Kidney (tissue), 14 donors: ENCODE results near the gene TMEM239. TPM values are rescaled to one million over a fixed set of nuclear protein-coding genes. Genes with fewer than 3 reads are reported as not detected.

Source experiments
- DNase-seq, 5 donors: peaks; one replicate each; pipeline ENCODE4 v3.0.0-alpha.2; 2013 to 2020
- FAIRE-seq: peaks from 2 replicates; lab custom pipeline; 2012; peaks lifted over from hg19 to GRCh38; lab: Jason Lieb, UNC
- H3K27ac ChIP-seq, 2 donors: one replicate each; pipeline ENCODE4 v1.7.0; 2013; ENCODE audit warnings: low read depth in 2 of 2, low read length in 2 of 2, inconsistent platforms in 1 of 2
- H3K27me3 ChIP-seq: one replicate; pipeline ENCODE4 v1.7.1; 2013; ENCODE audit warnings: low read length, inconsistent platforms; ENCODE audit not compliant: control insufficient read depth, insufficient read depth
- H3K36me3 ChIP-seq, 3 donors: one replicate each; pipeline versions ENCODE4 v1.7.0 to v1.7.1; 2013; ENCODE audit warnings: low read length in 3 of 3, control low read depth in 1 of 3, inconsistent platforms in 1 of 3; ENCODE audit not compliant: insufficient read depth in 3 of 3, control insufficient read depth in 2 of 3
- H3K4me1 ChIP-seq, 3 donors: one replicate each; pipeline versions ENCODE4 v1.7.0 to v1.7.1; 2013; ENCODE audit warnings: low read length in 3 of 3, inconsistent platforms in 1 of 3, low read depth in 1 of 3; ENCODE audit not compliant: control insufficient read depth in 2 of 3, insufficient read depth in 2 of 3
- H3K4me3 ChIP-seq, 3 donors: one replicate each; pipeline versions ENCODE4 v1.7.0 to v1.8.1; 2013; ENCODE audit warnings: low read length in 3 of 3, control low read depth in 1 of 3, inconsistent platforms in 1 of 3
- H3K9ac ChIP-seq, 3 donors: one replicate each; pipeline versions ENCODE4 v1.7.0 to v1.7.1; 2013; ENCODE audit warnings: low read length in 3 of 3, control low read depth in 1 of 3, inconsistent platforms in 1 of 3
- H3K9me3 ChIP-seq, 3 donors: one replicate each; pipeline versions ENCODE4 v1.7.0 to v1.7.1; 2013; ENCODE audit warnings: low read length in 3 of 3, control low read depth in 1 of 3, inconsistent platforms in 1 of 3; ENCODE audit not compliant: control insufficient read depth in 2 of 3, insufficient read depth in 1 of 3
- CTCF ChIP-seq: IDR thresholded peaks from 3 replicates; pipeline ENCODE4 v1.5.1; 2012; ENCODE audit warnings: mild to moderate bottlenecking, moderate library complexity, borderline replicate concordance; ENCODE audit not compliant: insufficient read depth; ENCODE audit errors: extremely low read depth
- intact Hi-C: fragments of 100-400 bp; cut with DNase I; formaldehyde crosslinking; loops from one replicate; pipeline ENCODE4 v1.11.1; 2022
- polyA plus RNA-seq: library from polyadenylated mRNA; stranded (reverse); fragments of 350-450 nt; fragmentation: Illumina TruSeq; extraction: RNeasy Lipid Tissue Mini Kit (QIAGEN cat#74804); gene quantifications from one replicate; pipeline ENCODE4 v1.2.3, GENCODE V29; 2014; ENCODE audit warnings: low read depth, low replicate concordance; ENCODE audit not compliant: insufficient read depth
- total RNA-seq: library from RNA; stranded (reverse); fragmentation: NEBNext Ultra II Directional; extraction: Animal tissue kit (Norgen Biotek cat#: 25700); gene quantifications from one replicate; pipeline ENCODE4 v1.2.1, GENCODE V29; 2021
- donor health status: control.
- donor health status: control.
- donor health status: control.
- donor health status: control.
- donor health status: control.
- donor health status: DM: yes; HTN: yes; CAD: no.
- donor health status: Normal renal cell carcinoma (clear cell type).

The TMEM239 gene
- total and polyA plus RNA-seq, 2 donors from 2014 or later, result not detected

GRCh38 chr20:2795451-2795850, 20.7 kb upstream of the TMEM239 start:
- Histone ChIP-seq H3K4me3 (no peak overlapping the region), H3K27me3 (no peaks in the 10 kb centered on the region), H3K9ac (no peak overlapping the region), H3K27ac (no peak overlapping the region), H3K36me3 (no peaks in the 10 kb centered on the region), H3K4me1 (peaks cover 0 to 3% (median 0%) of the 10 kb centered on the region in 3 donors), H3K9me3 (no peaks in the 10 kb centered on the region)
- no peak for FAIRE-seq
- no peak for TF ChIP-seq CTCF
- no peak for DNase-seq
- intact Hi-C loops, result no loop called here

GRCh38 chr20:2796011-2796660, 20.0 kb upstream of the TMEM239 start:
- Histone ChIP-seq H3K9ac (no peak overlapping the region), H3K36me3 (no peaks in the 10 kb centered on the region), H3K4me3 (no peak overlapping the region), H3K27ac (no peak overlapping the region), H3K9me3 (no peaks in the 10 kb centered on the region), H3K27me3 (no peaks in the 10 kb centered on the region), H3K4me1 (peaks cover 0 to 3% (median 0%) of the 10 kb centered on the region in 3 donors)
- intact Hi-C loops, result no loop called here
- DNase-seq (no peak), FAIRE-seq (no peak)
- no peak for TF ChIP-seq CTCF

- no peak for FAIRE-seq
- H3K27me3 ChIP-seq, result no peaks in the 10 kb centered on the region
- no peak for TF ChIP-seq CTCF
These were observed 18.8 kb upstream of the TMEM239 start for GRCh38 chr20:2797136-2797983.

More at GRCh38 chr20:2797136-2797983, 18.8 kb upstream of the TMEM239 start:
- DNase-seq, result no peak
- Histone ChIP-seq H3K27ac (no peak overlapping the region), H3K4me1 (peaks cover 0 to 3% (median 0%) of the 10 kb centered on the region in 3 donors), H3K4me3 (no peak overlapping the region), H3K9me3 (no peaks in the 10 kb centered on the region), H3K36me3 (no peaks in the 10 kb centered on the region), H3K9ac (no peak overlapping the region)
- intact Hi-C loops, result no loop called here
